Stimulated activated CD4-positive, alpha-beta T cell treated with anti-CD3 and anti-CD28 coated beads, Interleukin-1b, Interleukin-23, amount 100 ng/mL, for 4 hours (primary cell): ENCODE measurements around the gene BET1L.
"Not testable (repeated sequence)": the region's sequence is repeated elsewhere in the genome, so short reads cannot be mapped to it uniquely, and the experiment has no call there.

Source experiments
- DNase-seq, 2 donors: peaks; one replicate each; pipeline ENCODE4 v3.0.0-alpha.2; 2020; ENCODE audit warnings: low read depth in 2 of 2

Gene BET1L, protein sequence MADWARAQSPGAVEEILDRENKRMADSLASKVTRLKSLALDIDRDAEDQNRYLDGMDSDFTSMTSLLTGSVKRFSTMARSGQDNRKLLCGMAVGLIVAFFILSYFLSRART

DNA sequence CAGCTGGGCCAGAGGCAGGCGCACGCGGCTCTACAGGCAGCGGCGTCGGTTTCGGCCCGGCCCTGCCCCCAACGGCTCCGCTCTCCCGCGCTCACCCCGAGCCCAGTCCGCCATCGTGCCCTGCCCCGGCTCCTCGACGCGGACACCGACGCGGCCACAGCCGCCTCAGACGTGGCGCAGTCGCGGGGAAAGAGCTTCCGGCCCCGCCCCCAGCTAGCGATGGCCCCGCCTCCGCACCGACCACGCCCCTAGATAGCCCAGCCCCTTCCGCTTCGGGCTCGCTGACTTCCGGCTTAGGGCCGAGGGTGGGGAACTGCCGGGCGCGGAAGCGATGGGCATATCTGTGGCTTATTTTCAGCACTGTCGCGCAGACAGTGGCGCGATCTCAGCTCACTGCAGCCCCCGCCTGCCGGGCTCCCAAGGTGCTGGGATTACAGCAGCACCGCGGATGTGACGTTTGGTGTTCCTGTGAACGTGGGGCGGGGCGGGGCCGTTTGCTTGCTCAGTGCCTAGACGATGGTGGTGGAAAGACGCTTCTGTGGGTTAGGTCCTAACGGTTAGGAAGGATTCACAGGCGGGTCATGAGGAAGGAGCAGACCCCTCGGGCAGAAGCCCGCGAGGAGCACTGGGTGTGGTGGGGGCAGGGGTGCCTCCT lies at the start of gene BET1L, which contains the start of gene RIC8A:
BET1L (minus strand) TSS at position 192 of the 655 bp plus-strand sequence; CDS start at position 114, 78 bp downstream.
RIC8A (plus strand) TSS at position 501 of the 655 bp plus-strand sequence. CDS start 1,147 bp downstream, outside the sequence.
- DNase-seq, result peak; percentile 89 to 97

DNA sequence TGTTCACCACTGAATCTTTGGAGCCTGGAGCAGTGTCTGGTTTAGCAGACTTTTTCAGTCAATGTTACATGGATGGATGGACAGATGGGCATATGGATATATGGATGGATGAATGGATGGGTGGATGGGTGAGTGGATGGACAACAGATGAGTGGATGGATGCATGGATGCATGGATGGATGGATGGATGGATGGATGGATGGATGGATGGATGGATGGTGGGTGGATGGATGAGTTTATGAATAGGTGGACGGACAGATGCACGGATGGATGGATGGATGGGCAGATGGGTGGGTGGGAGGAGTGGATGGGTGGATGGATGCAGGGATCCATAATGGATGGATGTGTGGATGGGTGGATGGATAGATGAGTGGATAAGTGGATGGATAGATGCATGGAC lies 48.6 kb upstream of the BET1L start:
- DNase-seq, result no peak

DNA sequence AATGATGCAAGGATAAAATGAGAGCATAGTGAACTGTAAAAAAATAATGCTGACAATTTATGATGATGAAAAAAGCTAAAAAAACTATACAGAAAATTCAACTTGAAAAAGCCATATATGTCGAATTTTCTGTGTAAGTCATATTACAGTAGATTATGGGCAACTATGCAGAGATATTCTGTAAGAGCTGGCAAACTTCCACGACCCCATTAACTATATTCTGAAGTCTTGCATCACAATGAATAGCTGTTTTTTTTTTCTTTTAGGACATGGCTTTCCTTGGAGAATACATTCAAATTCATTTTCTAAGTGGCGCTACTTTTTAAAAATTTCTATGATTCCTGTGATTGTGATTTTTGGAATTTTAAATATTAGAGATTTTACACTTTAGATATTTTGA lies 48.0 kb upstream of the BET1L start:
- DNase-seq, result no peak

DNA sequence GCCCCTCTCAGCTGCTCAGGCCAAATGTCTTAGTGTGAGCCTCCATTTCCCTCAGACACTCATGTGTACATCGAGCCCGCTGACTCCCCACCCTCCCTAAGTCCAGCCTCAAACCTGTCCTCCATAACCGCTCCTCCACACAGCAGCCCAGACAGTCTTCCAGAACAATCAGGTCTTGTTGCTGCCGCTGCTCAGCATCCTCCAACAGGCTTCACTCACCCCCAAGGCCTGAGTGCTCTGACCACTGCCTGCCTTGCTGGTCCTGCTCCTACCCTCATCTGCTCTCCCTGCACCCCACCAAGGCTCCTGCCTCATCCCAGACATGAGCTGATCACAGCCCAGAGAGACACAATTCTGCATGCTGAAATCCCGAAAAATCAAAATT lies 46.7 kb upstream of the BET1L start:
- no peak for DNase-seq

DNA sequence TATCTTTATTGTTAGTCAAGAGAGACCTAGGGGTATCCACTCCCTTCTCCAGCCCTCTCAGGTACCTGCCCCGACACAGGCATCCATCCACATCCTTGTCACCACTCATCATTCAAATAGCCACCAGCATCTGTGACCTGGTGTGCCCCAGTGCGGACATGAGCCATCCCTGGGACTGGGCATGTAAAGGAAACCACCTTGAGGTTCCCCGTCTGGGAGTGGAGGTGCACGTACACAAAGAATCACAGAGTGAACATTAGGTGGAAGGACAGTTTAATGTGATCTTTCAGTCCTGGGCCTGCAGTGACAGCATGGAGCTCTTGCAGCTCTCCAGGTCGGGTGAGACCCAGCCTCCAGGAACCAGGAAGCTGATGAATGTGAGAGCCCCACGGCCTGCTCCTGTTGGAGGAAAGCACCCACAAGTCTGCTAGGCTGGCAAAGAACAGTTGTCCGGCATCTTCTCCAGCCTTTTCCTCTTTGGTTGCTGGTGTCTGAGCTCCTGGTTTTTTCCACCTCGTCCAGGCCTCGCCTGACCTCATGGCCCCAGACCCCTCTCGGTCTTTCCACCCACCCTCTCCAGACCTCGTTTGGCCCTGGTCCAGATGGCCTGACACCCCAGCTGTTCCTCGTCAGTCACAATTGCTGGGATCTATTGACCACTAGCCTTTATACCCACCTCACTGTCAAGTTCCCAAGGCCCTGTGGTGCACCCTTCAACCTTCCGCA lies 46.1 kb upstream of the BET1L start:
- DNase-seq, result no peak

DNA sequence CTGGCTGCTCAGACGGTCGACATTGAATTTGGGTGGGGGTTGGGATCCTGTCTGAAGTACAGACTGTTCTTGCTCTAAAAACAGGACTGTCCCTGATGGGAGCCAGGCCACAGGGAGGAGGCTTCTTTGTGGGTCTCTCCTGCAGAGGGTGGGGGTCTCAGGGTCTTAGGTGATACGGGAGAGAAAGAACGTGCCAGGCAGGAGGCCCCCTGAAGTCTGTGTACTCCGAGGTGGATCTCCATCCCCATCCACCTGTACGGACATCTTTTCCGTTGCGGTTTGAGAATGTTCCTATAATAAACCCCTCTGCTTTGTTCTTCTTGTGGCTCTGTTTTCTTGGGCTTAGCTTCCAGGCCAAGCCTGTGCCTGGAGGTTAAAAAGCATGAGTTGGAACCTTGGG lies 45.5 kb upstream of the BET1L start:
- no peak for DNase-seq

DNA sequence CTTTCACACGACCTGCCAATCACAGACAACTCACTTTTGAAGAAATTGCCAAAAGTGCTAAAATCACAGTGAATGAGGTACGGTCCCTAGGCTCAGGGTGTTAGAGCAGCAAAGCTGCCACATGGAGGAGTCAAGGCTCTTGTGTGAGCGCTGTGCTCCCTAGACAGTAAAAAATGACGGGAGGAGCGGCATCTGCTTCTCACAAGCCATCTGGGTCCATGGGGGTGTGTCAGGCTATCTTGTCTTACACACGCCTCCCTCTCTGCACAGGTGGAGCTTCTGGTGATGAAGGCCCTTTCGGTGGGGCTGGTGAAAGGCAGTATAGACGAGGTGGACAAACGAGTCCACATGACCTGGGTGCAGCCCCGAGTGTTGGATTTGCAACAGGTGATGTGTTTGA lies 44.4 kb upstream of the BET1L start:
- DNase-seq, result no peak

DNA sequence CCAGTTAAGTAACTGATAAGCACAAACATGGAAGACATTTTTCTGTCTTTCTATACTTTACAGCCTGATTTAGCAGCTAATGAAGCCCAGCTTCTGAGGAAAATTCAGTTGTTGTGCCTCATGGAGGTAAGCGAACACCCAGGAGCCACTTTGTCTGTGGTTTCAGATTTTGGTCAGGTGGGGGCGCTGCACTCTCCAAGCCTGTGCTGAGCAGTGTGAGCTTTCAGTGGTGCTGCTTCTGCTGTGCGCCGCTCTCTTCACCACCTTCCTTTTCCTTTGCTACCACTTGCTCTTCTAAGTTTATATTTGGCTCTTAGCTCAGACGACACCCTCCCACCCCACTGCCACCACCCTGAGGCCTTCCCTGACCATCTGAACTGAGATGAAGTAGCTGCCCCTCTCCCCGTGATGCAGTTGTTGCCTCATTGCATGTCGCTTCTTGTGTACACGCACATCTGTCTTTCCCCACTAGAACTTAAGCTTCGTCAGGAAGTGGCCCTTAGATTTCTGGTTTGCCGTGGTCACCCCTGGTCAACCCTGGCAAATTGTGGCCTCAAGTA lies 43.6 kb upstream of the BET1L start:
- peak; percentile 56 to 73 for DNase-seq

DNA sequence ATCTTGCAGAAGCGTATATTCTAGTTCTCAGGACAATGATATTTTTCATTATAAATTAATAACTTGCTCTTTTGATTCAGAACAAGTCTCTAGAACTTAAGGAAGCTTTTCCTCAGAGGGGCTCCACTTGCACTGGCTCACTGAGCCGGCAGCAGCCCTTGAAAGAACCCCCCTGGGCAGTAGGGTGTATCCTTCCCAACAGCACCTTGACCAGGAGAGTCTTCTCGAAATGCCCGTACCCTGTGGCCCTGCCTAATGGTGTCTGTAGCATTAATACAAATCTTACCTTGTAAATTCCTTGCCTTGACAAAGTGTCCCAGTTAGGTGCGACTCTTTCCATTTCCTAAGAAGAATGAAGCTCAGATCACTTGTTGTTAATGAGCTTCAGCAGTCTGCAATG lies 43.1 kb upstream of the BET1L start:
- no peak for DNase-seq

DNA sequence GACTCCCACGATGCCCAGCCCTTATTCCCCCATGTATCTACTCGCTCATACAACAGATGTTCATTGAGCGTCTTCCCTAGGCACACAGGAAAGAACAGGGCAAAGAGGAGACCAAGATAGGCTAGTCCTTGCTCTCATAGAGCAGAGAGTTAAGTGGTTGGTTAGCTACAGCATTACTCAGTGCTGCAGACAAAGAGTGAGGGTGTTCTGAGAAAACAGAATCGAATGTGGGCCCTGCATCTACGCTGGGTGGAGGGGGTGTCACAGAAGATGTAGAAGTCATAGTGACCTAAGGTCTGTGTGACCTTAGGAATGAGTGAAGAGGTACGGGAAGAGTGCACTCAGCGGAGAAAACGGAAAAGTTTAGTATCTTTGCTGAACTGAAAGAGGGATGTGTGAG lies 41.9 kb upstream of the BET1L start:
- no peak for DNase-seq

DNA sequence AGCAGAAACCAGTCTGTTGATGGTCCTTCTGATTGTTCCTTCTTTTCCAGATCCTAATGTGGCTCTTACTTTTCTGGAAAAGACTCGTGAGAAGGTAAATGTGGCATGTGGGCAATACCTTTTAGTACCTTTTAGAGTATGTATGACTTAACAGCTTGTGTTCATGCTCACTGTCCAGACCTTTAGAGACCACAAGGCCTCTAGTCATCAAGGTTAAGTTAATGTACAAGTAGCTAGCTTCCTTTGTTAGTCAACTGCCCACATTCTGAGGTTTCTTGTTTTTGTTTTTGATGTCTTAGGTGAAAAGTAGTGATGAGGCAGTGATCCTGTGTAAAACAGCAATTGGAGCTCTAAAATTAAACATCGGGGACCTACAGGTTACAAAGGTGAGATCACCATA lies 37.2 kb upstream of the BET1L start:
- no peak for DNase-seq

DNA sequence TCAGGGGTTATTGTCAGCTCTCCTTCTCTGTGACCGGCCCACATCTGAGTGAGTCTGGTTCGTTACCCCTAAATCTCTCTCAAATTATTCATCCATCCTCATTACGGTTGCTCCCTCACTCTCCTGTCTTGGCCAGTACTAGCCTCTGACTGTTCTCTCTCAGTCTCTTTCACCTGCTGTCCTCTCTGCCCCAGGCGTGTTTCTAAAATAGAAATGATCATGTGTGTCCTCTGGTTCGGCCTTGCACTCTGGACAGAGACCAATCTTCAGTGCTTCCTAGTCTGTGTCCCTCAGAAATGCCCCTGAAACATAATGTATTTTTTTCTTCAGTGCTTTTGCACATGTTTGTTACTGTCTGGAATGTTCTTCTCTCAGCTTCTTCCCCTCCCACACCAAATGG lies 34.4 kb upstream of the BET1L start:
- no peak for DNase-seq

DNA sequence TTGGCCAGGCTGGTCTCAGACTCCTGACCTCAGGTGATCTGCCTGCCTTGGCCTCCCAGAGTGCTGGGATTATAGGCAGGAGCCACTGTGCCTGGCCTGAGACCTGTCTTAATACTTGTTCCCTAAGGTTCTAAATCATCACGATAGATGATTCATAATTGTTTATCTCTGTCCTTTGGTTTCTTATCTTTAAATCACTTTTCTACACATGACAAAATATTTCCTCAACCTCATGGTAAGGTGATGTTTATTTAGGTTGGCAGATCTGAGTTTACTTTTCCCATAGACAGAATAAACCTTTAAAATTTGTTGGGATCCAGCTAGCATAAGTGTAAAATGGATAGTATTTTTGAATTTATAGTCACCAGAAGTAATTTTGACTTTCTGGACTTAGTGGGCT lies 33.1 kb upstream of the BET1L start:
- no peak for DNase-seq

DNA sequence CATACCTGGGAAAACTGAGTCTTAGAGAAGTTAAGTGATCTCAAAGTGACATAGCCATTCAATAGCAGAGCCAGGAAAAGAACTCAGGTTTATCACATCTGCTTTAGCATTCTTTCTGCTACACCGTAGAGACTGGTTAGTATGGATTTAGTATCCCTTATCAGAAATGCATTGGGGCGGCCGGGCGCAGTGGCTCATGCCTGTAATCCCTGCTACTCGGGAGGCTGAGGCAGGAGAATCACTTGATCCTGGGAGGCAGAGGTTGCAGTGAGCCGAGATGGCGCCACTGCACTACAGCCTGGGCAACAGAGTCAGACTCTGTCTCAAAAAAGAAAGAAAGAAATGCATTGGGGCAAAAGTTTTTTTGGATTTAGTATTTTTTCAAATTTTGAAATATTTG lies 31.1 kb upstream of the BET1L start:
- DNase-seq, result not testable (repeated sequence)

DNA sequence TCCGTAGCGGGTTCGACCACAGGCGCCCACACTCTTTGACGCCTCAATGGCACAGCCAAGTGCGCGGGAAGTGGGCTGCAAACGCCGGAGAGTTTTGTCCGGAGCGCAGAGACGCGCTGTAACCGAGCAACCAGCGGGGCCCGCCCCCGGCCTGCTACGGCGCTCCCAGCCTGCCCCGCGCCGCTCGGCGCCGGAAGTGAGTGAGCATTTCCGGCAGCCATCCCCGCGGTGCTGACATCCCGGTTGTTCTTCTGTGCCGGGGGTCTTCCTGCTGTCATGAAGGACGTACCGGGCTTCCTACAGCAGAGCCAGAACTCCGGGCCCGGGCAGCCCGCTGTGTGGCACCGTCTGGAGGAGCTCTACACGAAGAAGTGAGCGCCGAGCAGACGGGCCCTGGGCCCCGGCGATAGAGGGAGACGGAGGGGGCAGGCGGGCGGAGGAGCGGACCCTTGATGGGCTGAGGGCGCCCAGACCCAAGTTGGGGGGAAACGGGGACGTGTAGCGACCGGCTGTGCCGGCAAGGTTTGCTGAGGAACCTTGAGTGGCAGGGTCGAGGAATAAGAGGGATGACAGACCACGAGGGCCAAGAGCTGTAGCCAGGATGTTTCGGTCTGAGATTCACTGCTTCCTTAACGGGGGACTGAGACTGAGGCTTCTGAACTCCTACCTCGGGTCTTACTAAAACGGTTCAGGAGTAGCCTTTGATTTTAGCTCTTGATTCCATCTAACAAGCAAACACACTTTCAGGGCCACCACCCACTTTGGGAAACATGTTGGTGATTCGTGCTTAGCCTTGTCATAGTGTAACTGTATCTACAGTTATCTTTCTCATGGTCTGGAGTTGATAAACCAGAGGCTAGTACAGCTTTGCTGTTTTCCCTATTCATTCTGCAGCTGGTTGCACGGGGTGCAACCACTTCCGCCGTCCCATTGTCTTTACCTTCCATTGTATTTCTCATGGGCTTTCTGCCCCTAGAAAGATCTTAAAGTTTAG lies 29.9 kb upstream of the BET1L start, which contains the start of gene PSMD13:
PSMD13 (plus strand) TSS at position 203 of the 994 bp plus-strand sequence; CDS start at position 277, 74 bp downstream.
- DNase-seq, result peak; percentile 75 to 84

DNA sequence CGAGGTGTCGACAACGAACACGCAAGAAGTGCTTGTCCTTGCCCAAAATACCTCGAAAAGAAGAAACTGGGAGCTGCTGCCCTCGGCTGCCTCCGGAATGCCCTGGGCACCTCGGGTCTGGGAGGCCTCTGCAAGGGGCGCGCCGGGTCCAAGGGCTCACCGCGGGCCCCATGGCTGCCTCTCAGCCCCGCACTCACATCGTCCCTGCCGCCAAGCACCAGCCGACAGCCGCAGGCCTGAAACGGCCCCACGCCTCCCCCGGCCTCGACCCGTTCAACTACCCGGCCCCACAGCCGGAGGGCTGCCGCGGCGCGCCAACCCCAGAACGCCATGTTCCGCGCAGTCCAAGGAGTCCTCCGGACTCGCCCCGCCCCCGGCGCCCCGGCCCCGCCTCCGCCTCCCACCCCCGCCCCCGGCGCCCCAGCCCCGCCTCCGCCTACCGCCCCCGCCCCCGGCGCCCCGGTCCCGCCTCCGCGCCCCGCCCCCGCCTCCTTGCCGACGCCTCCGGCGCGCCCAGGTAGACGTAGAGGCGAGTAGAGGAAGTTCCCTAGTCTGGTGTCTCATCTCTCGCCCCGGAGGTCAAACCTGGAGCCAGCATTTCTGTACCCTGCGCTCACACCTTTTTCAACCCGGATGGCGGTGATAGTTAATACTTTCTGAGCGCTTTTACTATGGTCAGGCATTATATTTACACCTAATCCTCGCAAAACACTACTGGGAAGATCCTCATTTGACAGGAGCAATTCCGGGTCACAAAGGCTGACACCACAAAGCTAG lies 29.0 kb upstream of the BET1L start, which contains the start of gene SIRT3:
SIRT3 (minus strand) TSS at position 346 of the 777 bp plus-strand sequence; CDS start at position 332, 14 bp downstream.
- peak; percentile 70 to 72 for DNase-seq

DNA sequence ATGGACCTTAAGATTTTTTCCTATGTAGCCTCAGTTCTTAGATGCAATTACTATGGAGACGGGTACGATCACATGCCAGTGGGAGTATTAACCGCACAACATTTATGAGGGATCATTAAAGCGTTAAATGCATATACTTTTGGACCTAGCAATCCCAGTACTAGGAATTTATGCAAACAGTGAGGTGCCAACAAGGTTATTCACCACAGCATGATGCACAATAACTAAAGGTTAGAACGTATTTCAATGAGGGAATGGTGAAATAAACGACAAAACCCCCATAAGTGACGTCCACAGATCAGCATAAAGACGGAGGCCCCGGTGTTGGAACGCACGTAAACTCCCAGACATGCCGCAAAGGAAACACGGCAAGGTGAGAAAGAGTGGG lies 28.4 kb upstream of the BET1L start:
- peak in 1 of 2 donors; percentile 49 for DNase-seq

DNA sequence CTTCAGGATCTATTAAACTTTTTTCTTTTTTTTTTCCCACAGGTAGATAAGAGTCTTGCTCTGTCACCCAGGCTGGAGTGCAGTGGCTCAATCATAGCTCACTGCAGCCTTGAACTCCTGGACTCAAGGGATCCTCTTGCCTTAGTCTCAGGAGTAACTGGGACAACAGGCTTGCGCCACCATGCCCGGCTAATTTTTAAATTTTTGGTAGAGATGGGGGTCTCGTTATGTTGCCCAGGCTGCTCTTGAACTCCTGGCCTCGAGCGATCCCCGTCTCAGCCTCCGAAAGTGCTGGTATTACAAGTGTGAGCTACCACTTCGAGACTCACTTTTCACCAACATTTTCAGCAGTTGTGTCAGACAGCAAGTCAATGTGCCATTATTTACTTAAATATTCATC lies 28.0 kb upstream of the BET1L start:
- DNase-seq, result no peak

DNA sequence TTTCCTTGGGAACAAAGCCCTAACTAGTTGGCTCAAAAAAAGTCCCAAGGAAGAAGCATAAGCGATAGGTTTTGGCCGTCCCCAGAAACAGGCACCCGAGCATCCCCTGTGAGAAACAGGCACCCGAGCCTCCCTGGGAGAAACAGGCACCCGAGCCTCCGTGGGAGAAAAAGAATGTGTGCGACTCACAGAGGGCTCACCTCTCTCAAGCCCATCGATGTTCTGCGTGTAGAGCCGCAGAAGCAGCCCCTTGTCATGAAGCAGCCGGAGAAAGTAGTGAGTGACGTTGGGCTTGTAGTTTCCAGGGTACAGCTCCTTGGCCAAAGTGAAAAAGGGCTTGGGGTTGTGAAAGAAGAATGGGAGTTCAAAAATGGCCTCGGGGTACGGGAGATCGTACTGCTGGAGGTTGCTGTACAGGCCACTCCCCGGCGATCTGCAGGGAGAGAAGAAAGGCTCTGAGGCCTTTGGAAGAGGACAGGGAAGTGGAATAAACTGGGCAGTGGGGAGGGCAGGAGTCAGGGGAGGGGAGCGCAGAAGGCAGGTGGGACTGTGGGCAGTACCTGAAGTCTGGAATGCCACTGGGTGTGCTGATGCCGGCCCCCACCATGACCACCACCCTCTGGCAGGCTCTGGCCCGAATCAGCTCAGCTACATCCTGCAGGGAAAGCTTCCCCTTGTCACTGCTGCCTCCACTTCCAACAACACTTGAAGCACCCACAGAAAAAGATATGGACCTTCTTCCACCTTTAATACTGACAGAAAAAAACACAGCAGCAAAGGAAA lies 25.8 kb upstream of the BET1L start:
- no peak for DNase-seq

DNA sequence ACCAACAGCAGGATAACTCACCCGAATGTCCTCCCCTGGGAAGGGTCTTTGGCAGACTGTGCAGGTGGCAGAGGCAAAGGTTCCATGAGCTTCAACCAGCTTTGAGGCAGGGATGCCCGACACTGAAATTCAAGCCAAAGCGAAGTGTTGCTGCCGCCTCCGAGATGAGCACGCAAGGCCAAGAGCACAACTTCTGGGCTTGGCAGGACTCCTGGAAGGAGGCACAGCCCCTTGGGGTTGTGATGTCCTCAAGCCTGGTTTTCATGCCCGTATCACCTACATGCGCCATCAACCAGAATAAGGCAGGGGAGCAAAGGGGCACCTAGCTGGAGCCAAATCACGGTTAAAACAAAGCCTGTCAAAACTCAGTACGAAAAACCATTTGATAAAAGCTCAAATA lies 23.2 kb upstream of the BET1L start:
- DNase-seq, result no peak
